Measurements from ENCODE around the gene POU2F3.

DNA sequence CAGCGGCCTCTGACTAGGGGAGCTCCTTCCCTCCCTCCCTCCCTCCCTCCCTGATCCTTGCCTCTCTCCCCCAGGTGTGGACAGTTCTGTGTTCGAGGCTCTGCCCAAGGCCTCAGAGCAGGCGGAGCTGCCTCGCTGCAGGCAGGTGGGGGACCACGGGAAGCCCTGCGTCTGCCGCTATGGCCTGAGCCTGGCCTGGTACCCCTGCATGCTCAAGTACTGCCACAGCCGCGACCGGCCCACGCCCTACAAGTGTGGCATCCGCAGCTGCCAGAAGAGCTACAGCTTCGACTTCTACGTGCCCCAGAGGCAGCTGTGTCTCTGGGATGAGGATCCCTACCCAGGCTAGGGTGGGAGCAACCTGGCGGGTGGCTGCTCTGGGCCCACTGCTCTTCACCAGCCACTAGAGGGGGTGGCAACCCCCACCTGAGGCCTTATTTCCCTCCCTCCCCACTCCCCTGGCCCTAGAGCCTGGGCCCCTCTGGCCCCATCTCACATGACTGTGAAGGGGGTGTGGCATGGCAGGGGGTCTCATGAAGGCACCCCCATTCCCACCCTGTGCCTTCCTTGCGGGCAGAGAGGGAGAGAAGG is 11.1 kb upstream of the POU2F3 start:
- TF ChIP-seq, protein P1, sequence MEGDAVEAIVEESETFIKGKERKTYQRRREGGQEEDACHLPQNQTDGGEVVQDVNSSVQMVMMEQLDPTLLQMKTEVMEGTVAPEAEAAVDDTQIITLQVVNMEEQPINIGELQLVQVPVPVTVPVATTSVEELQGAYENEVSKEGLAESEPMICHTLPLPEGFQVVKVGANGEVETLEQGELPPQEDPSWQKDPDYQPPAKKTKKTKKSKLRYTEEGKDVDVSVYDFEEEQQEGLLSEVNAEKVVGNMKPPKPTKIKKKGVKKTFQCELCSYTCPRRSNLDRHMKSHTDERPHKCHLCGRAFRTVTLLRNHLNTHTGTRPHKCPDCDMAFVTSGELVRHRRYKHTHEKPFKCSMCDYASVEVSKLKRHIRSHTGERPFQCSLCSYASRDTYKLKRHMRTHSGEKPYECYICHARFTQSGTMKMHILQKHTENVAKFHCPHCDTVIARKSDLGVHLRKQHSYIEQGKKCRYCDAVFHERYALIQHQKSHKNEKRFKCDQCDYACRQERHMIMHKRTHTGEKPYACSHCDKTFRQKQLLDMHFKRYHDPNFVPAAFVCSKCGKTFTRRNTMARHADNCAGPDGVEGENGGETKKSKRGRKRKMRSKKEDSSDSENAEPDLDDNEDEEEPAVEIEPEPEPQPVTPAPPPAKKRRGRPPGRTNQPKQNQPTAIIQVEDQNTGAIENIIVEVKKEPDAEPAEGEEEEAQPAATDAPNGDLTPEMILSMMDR (IDR thresholded peaks at IDR 0.05) = peak in 1 of 3 experiments; percentile 10
- no peak for TF ChIP-seq POLR2AphosphoS5 (IDR thresholded peaks at IDR 0.05)

Data from esophagus muscularis mucosa (tissue), 3 donors.